ENCODE results near the gene HMX1.
A peak's percentile ranks its signal among the peaks of the same experiment; 100 is the strongest.

The HMX1 gene

GRCh38 chr4:8871417-8872401 lies at the start of gene HMX1:
TSS of gene HMX1 (minus strand) at chr4:8871839. CDS start at chr4:8871614, 225 bp downstream.
- DNase-seq (ENCODE audit: extremely low read depth in 1 of 2, low read depth in 1 of 2), result no peak

- DNase-seq (ENCODE audit: extremely low read depth in 1 of 2, low read depth in 1 of 2), result no peak
Measured at GRCh38 chr4:8920969-8921368, 49.3 kb upstream of the HMX1 start.

- no peak for DNase-seq (ENCODE audit: extremely low read depth in 1 of 2, low read depth in 1 of 2)
Measured at GRCh38 chr4:8920289-8920965, 48.8 kb upstream of the HMX1 start.

GRCh38 chr4:8919651-8920288 lies 48.1 kb upstream of the HMX1 start:
- no peak for DNase-seq (ENCODE audit: extremely low read depth in 1 of 2, low read depth in 1 of 2)

DNA sequence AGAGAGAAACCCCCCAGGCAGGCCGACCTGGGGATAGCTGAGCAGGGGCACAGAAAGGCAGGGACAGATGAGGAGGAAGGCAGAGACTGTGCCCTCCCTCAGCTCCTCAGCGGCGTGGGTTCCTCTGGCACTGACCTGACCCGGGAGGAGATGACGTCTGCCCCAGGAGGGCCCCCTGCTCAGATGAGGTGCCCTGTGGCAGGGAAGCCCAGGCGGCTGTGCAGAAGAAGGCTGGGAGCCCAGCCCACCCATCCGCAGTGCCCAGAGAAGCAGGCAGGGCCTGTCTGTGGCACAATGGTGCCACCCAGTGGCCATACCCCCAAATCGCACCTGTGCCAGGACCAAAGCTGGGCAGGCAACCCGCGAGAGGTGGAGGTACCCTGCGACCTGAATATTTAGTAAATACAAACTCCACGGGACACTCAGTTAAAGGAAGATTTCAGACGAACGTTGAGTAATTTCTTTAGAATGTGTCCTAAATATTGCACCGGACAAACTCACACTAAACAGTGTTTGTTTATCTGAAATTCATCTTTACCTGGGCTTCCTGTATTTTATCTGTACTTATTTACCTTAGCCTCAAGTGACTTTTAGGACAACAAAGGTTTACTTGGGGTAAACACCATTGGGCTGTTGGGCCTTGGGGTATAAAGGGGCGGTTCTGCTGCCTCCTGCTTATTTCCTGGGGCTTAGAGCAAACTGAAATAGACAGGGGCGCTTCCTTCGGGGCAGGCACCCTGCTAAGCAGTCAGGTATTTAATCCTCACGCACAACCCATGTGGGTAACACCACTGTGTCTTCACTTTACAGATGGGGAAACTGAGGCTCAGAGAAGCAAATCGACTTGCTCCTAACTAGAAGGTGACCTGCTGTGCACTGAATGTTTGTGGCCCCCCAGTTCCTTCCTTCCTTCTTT lies 46.5 kb upstream of the HMX1 start:
- DNase-seq (ENCODE audit: extremely low read depth in 1 of 2, low read depth in 1 of 2), result peak; percentile 28 to 38

DNA sequence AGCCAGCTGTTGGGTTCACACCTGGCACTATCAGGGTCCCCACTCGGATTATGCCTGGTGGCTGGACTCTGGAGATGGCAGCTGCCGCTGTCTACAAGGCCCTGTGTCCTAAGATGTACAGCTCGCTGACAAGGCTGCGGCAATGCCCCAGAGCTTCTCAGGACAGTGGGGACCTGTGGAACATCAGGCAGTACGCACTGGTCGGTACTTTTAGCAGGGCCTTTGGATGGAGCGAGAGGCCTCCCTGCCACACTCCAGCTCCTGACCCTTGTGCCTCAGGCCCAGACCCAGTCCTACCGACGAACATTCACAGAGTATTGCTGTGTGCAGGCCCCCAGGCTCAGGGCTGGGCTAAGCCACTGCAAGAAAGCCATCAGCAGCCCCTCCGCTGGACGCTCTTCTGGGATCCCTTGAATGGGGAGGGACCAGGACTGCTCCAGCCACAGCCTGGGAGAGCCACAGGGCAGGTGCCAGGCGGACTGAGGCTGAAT lies 45.7 kb upstream of the HMX1 start:
- no peak for DNase-seq (ENCODE audit: extremely low read depth in 1 of 2, low read depth in 1 of 2)

DNA sequence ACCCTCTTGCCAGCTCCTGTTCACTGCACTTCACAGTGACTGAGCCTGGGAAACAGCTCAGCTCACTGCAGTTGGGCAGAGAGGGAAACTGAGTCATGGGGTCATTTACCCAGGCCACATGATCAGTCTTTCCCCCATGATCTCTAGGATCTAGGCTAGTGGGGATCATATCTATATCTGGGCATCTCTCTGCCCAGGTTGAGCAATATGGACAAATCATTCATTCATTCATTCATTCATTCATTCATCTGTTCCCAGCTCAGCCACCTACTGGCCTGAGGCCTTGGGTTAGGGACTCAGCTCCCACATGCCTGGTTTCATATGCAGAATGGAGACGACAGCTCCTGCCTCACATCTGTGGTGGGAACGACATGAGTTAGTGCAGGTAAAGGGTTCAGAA lies 45.3 kb upstream of the HMX1 start:
- no peak for DNase-seq (ENCODE audit: extremely low read depth in 1 of 2, low read depth in 1 of 2)

DNA sequence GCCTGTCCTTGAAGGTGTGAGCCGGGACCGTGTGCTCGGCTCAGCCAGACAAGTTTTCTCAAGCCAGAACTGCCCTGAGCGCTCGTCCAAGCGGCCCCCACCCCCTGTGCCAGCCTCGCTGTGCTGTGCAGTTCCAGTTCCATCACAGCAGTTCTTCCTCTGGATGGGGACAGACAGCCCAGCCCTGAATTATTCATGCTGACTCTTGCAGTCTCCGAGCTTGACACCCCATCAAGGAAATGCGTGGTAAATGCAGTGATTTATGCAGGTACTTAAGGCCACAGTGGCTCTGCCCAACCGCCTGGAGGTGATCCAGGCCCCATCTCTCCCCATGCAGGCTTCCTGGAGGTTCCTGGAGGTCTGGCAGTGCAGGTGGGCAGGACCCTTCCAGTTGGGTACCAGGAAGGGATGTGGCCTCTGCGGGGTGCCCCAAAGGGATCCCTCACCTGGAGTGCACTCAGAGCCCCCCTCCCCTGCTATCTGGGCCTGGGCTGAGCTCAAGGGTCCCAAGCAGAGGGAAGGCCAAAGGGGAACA lies 44.8 kb upstream of the HMX1 start:
- no peak for DNase-seq (ENCODE audit: extremely low read depth in 1 of 2, low read depth in 1 of 2)

- no peak for DNase-seq (ENCODE audit: extremely low read depth in 1 of 2, low read depth in 1 of 2)
Measured at GRCh38 chr4:8915201-8916200, 43.9 kb upstream of the HMX1 start.

DNA sequence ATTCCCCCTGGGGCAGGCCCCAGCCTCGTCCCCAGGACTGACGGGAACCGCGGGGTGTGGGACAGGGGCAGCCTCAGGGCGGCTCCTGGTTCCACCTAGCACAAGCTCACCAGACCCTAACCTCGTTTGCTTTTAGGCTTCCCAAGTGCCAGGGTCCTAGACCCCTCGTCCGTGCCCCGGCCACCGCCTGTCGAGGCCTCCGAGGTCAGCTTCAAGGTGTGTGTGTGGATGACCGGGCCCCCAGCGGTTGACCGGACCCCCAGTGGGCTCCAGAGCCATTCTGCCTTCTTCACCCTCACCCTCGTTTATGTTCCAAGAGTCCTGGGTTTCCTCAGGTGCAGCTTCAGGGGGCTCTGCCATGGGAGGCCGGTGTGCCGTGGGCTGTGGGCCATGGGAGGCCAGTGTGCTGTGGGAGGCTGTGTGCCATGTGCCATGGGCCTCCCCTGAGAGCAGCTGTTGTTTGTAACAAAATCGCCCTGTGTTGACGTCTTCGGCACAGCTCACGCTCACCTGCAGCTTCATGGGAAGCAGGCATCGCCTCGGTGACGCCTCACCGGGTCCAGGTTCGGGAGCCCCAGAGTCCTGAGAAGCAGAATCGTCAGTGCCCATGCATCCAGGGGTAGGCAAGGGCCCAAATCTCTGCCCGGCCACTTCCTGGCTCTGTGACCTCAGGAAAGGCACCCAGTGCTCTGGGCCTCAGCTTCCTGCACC lies 43.0 kb upstream of the HMX1 start:
- no peak for DNase-seq (ENCODE audit: extremely low read depth in 1 of 2, low read depth in 1 of 2)

GRCh38 chr4:8913858-8914460 lies 42.3 kb upstream of the HMX1 start:
- no peak for DNase-seq (ENCODE audit: extremely low read depth in 1 of 2, low read depth in 1 of 2)

DNA sequence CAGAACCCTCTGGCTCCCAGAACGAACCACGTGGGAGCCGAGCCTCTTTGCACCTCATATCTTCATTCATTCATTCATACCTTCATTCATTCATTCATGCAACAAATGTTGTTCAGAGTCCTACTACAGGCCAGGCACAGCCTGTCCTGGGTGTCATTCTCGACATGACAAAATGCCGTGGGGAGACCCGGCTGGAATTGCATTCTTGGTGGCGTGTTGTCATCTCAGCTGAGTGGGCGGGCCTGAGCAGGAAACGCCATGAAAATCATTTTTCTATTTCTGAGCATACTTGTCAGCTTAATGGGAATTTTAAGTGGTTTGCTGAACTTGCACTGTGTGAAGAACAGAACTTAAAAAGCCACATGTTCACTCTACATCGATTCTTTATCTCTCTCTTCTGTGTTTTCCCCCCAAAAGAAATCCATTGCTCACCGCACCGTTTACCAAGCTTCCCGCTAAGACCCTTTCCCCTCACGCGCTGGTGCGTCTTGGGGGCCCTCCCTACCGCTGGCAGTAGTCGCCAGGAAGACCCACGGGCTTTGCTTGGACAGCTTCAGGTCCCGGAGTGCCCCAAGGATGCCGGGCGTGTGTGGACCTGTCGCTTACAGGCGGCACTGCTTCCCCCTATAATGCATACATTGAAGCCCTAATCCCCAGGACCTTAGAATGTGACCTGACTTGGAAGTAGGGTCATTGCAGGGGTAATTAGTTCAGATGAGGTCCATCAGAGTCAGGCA lies 41.6 kb upstream of the HMX1 start:
- no peak for DNase-seq (ENCODE audit: extremely low read depth in 1 of 2, low read depth in 1 of 2)

GRCh38 chr4:8912506-8912905 lies 40.9 kb upstream of the HMX1 start:
- DNase-seq (ENCODE audit: extremely low read depth in 1 of 2, low read depth in 1 of 2), result no peak

- DNase-seq (ENCODE audit: extremely low read depth in 1 of 2, low read depth in 1 of 2), result no peak
Measured at GRCh38 chr4:8912089-8912455, 40.4 kb upstream of the HMX1 start.

DNA sequence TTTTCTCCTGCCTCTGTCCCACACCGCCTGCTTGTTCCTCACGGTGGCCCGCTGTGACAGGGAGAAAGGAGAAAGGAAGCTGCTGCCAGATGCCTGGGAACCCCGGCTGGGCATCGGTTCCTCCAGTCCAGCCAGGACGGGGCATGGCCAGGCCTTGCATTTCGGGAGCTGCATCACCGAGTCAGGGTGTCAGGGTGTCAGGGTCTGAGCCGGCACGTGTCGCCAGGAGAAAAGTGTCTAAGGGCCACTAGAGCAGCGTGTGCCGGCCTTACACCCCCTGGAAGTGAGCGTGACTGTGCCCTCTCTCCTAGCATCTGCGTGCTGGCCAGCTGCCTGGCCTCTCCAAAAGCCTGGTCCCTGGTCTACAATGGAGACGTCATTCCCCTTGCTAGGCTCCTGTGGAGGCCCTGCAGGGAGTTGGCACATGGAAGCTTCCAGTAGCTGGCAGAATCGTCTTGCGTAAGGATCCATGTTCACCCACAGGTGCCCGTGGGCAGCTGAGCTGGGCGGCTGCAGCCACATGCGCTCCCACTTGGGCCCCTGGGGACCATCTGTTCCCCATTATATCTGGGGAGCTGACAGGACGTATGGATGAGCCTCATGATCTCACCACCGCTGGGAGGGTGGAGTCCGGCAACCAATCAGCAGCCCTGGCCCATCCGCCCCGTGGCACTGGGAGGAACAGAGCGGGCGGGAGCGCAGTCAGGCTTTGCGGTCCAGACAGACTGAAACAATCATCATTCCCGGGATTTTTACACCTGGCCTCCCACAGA lies 39.9 kb upstream of the HMX1 start:
- no peak for DNase-seq (ENCODE audit: extremely low read depth in 1 of 2, low read depth in 1 of 2)

- no peak for DNase-seq (ENCODE audit: extremely low read depth in 1 of 2, low read depth in 1 of 2)
Measured at GRCh38 chr4:8910822-8911315, 39.2 kb upstream of the HMX1 start.

Data from stimulated activated CD8-positive, alpha-beta memory T cell treated with anti-CD3 and anti-CD28 coated beads, Interleukin-7, amount 100 ng/mL, for 48 hours (primary cell).